Fibroblast of peridontal ligament (primary cell): ENCODE data around the gene SPNS2.

Experiments used
- DNase-seq: peaks from one replicate; pipeline ENCODE4 v3.0.0-alpha.2; 2010; ENCODE audit errors: extremely low read depth

SPNS2 gene, protein sequence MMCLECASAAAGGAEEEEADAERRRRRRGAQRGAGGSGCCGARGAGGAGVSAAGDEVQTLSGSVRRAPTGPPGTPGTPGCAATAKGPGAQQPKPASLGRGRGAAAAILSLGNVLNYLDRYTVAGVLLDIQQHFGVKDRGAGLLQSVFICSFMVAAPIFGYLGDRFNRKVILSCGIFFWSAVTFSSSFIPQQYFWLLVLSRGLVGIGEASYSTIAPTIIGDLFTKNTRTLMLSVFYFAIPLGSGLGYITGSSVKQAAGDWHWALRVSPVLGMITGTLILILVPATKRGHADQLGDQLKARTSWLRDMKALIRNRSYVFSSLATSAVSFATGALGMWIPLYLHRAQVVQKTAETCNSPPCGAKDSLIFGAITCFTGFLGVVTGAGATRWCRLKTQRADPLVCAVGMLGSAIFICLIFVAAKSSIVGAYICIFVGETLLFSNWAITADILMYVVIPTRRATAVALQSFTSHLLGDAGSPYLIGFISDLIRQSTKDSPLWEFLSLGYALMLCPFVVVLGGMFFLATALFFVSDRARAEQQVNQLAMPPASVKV

DNA sequence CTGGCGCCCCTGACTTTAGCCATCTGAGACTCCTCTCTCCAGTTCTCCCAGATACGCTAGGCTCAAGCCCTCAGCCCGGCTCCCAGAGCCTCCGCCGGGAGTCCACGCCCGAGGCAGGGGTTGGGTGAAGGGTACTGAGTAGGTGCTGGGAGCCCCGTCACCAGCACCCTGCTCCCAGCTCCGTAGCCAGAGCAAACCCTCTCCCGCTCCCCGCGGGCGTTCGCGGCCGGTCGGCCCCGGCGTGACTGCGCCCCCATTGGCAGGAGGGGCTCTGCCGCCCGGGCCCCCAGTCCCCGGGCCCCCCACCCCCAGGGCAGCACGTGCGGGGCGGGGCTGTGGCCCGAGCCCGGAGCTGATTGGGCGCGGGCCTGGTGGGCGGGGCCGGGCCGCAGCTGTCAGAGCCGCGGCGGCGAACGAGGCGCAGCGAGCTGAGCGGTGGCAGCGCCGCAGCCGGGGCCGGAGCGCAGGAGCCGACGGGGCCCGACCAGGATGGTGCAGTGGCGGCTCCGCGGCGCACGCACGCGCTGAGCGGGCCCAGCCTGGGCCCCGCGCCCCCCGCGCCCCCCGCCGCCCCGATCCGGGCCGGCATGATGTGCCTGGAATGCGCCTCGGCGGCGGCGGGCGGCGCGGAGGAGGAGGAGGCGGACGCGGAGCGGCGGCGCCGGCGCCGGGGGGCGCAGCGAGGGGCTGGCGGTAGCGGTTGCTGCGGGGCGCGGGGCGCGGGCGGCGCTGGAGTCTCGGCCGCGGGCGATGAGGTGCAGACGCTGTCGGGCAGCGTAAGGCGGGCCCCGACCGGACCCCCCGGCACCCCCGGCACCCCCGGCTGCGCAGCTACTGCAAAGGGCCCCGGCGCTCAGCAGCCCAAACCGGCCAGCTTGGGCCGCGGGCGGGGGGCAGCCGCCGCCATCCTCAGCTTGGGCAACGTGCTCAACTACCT lies at the start of gene SPNS2:
Gene SPNS2 (plus strand): TSS at position 421 of the 937 bp plus-strand sequence. CDS start 167 bp downstream, at position 588.
- DNase-seq, result no peak

DNA sequence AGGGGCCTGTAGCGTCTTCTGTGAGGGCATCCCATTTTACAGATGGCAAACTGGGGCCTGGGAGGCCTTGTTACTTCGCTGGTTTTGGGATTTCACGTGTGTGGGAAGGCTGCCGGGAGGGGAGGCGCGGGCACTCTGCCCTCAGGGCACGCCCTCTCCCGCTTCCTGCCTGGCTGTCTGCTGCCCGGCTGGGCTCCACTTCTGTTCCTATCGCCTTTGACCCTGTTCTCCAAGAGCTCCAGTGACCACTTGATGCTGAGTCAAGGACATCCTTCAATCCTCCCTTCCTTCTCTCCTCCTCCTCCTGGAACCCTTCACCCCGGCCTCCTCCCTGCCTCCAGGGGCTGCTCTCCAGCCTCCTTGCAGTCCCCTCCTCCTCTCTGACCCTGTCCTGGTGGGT lies 48.9 kb upstream of the SPNS2 start:
- no peak for DNase-seq

DNA sequence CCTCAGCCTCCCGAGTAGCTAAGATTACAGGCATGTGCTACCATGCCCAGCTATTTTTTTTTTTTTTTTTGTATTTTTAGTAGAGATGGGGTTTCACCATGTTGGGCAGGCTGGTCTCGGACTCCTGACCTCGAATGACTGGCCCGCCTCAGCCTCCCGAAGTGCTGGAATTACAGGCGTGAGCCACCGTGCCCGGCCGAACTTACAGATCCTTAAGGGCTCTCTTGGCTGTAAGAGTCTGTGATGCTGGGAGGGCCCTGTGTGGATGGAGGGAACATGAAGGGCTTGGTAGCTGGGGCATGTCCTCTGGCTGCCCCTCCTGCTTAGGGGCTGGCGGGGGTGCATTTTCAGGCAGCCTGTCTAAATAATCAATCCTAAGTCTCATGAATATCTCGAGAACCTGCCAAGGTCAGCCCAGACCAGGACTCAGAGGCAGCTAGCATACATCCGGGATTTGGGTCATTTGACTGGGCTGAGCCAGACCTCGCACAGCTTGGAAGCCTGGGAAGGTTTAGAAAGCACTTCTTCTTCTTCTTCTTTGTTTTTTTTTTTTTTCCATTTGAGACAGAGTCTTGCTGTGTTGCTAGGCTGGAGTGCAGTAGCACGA lies 47.9 kb upstream of the SPNS2 start:
- DNase-seq, result no peak

DNA sequence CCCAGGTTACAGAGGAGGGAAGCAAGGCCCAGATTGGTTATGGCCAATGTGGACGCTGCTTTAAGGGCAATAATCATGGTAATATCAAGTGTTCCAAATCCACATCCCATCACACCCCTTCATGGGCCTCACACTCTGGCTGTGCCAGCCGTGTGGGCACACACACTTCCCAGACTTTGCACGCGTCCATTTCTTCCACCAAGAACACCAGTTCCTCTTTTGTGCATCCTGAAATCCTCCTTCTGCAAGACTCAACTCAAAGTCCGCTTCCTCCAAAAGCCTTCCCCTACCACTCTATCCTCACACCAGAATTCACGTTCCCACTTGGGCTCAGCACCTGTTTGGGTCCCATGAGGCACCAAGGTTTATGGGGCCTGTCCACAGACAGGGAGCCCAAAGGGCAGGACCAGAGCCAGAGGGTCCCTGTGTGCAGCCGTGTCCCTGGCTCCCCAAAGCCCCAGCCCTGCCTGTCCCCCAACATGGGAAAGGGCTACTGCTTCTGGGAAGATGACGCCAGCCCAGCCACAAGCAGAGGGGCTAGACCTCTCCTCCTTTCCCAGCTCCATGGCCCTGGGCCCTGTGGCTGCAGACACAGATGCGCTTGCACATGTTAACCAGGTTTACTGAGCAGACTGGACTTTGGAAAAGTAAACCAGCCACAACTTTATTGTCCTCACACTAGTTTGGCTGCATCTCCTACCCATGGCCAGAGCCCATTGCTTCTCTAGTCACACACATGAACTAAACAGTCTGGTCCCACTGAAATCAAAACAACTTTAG lies 44.7 kb upstream of the SPNS2 start:
- DNase-seq, result no peak

DNA sequence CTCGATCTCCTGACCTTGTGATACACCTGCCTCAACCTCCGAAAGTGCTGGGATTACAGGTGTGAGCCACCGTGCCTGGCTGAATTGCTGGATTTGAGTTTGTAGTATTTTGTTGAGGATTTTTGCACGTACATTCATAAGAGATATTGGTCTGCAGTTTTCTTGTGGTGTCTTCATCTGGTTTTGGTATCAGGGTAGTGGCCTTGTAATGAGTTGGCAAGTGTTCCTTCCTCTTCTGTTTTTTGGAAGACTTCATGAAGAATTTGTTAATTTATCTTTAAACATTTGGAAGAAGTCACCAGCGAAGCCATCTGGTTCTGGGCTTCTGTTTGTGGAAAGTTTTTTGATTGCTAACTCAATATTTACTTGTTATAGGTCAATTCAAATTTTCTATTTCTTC lies 38.0 kb upstream of the SPNS2 start:
- DNase-seq, result no peak

DNA sequence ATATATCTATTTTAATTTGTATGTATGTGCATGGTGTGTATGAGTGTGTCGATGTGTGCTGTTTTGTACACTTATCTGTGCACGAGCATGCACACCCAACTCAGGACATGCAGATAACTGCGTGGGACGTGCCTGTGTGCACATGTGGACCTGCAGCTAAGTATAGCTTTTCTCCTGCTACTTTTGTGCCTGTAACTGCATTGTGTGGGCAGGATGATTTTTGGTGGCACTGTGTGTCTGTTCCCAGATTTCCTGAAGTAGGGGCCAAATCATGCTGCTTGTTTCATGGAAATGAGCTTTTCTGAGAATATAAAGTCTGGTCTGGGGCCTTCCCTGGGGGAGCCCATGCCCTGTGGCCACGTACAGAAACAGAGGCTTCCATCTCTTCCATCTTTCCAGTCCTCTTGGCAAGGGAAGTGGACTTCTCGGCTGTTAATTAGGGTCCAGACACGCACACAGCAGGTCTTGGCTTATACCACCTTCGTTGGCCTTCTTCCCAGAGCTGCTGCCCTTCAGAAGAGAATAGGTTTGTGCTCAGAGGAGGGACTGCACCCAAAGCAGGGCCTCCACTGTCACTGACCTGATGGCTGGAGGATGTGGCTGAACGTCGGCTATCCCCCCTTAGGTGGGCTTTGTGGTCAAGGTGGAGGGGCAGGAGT lies 34.7 kb upstream of the SPNS2 start:
- DNase-seq, result no peak

DNA sequence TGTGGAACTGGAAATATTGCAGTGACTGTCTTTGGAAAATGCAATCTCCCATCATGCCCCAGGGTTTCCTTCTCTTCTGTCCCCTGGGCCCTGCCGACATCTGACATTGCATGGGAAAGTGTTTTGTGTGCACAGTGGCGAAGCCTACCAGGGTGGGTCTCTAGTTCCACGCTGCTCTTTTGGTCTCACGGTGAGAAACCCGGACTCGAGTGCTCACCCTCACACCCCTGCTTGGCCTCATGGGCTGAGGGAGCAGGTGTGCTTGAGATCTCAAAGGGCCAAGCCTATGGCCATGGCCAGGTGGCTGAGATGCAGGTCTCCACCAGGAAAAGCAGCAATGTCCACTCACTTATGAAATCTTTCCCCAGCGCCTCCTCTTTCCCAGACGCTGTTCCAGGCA lies 32.9 kb upstream of the SPNS2 start:
- DNase-seq, result no peak

DNA sequence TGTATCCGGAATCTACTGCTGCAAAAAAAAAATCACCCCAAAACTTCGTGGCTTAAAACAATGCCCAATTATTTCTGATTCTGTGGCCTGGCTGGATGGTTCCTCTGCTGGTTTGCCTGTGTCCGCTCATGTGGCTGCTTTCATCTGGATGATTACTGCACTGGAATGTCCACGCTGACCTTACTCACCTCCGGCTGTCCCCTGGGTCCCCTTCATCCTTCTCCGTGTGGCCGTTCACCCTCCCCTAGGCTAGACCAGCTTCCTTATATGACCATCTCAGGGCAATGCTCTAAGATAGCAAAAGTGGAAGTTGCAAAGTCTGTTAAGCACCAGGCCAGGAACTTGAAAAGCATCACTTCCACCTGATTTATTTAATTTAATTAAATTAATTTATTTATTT lies 31.4 kb upstream of the SPNS2 start:
- DNase-seq, result no peak

DNA sequence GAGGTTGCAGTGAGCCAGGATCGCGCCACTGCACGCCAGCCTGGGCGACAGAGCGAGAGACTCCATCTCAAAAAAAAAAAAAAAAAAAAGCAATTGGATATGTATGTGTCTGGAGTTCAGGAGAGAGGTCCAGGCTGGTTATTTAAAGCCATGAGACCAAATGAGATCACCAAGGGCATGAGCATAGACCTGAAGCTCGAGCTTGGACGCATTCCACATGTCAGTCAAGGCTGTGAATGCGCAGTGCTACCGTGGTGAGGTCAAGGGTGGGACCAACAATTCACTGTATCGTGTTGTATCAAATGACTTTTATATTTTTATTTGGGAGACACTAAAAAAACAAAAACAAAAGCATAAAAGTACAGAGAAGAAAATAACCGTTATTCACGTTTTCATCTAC lies 29.1 kb upstream of the SPNS2 start:
- no peak for DNase-seq

DNA sequence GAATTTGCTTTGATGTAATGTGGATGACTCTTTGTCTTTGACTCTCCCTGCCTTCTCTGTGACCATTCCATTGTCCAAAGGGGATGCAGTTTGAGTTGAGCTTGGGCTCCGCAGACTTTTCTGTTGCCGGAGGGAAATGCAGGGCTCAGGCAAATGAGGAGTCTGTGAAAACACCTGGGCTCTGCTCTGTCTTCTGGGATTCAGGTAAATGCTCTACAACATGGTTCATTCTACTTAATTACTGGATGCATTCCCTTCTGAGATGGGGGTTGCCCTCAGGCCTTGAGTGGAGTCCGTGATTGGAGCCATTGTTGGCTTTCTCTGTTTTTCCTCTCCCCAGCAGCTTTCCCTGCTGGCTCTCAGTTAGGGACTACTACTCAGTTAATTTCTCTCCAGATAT lies 26.4 kb upstream of the SPNS2 start:
- no peak for DNase-seq

DNA sequence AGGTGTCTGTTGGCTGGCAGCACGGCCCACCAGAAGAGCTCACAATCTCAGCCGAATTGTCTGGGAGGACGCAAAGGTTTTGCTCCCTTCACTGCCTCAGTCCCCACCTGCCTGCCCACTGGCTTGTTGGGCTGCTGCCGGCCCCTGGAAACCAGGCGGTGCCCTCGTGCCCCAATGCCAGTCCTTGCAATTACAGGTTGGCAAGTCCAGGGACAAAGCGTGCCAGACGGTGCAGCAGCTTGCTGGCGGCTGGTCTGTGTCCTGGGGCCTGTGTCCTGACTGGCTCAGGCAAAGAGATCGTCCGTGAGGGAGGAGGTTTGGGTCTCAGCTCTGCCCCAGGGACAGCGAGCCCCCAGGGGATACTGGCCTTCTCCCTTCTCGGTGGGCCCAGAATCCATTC lies 24.6 kb upstream of the SPNS2 start:
- DNase-seq, result no peak

DNA sequence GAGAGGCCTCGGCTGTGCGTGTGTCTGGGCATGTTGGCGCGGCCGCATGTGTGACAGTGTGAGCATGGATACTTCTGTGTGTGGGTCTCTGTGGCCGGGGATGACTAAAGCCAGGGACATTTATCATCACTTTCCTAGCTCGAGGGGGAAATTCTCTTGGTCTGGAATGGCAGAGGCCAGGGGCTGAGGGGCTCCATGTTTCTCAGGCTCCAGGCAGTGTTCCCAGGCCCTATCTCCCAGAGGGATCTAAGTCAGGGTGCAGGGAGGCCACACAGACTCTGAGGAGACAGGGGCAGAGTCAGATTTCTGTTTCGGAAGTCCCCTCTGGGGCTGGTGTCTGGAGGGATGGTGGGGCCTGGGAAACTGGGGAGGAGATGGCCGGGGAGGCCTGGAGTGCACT lies 23.7 kb upstream of the SPNS2 start:
- DNase-seq, result no peak

DNA sequence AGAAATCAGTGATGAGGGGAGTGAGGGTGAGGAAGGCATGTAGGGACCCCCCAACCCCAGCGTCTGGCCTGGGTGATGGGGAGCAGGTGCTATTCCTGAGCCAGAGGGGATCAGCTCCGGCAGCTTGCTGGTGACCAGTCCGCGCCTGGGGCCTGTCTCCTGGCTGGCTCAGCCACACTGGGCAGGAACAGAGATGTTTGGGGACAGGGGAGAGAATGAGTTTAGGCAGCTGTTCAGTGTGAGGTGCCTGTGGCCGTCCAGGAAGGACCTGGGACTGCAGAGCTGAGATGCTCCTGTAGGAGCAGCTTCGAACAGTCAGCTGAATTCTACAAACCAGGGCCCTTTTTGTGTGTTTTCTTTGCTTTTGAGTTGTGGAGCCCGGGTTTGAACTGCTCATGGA lies 23.2 kb upstream of the SPNS2 start:
- no peak for DNase-seq

DNA sequence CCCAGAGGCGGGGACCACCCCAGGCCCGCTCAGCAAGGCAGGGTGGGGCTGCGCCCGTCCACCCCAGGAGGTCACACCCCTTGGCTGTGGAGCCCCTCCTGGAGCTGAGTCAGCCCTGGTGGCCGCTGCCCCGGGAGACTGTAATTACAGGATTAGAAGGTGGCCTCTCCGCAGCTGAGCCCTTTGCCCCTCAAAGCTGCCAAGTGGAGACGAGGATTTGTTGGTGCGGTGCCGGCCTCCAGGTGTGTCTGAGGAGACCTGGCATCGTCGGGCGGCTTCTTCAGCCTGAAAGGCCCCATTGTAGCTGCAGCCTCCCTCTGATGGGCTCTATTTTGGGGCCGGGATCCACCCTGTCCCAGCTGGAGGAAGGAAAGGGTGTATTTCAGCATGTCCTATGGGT lies 22.7 kb upstream of the SPNS2 start:
- no peak for DNase-seq

DNA sequence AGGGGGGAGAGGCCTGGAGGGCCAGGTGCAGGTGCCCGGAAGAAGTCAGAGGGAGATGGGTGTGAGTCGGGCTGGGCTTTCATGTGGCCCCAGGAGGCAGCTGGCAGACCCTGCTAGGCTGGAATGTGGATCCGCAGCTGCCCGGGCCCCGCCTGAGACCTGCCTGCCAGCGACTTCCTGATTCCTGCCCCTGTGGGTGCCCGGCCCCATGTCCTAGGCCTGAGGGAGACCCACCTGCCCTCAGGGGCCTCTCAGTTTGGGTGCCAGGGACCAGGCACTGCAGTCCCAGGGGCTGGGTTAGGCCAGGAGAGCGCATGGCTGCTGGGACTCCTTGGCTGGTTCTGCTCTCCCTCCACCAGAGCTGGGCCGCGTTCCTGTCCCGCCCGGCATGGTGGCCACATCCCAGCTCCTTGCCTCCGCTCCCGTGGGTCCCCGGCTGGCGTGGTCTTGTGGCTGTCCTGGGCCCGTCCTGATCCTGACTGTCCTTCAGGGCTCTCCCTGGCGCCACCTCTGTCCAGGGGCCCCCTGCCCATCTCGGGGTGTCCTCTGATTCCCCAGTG lies 22.1 kb upstream of the SPNS2 start:
- DNase-seq, result no peak

DNA sequence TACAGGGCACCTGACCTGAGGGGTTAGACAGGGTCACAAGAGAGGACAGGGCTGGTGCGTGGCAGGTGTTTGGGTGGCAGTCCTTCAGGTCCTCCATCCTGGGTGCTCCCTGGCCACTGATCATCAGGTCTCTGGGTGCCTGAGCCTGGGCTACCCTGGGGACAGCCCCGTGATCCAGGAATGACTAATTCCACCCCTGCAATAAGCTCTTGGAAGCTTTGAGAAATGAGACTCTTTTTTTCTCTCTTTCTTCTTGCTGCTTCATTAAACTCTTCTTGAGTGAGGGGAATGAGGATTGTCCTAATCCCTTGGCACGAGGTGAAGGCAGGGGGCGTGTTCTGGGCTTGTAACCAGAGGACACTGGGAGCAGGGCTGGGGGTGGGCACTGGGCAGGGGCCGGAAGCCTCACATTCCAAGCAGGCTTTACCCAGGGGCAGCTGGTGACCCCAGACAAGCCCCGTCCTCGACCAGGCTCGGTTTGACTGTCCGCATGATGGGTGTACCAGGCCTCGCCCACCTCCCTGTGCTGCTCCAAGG lies 21.4 kb upstream of the SPNS2 start:
- DNase-seq, result no peak

DNA sequence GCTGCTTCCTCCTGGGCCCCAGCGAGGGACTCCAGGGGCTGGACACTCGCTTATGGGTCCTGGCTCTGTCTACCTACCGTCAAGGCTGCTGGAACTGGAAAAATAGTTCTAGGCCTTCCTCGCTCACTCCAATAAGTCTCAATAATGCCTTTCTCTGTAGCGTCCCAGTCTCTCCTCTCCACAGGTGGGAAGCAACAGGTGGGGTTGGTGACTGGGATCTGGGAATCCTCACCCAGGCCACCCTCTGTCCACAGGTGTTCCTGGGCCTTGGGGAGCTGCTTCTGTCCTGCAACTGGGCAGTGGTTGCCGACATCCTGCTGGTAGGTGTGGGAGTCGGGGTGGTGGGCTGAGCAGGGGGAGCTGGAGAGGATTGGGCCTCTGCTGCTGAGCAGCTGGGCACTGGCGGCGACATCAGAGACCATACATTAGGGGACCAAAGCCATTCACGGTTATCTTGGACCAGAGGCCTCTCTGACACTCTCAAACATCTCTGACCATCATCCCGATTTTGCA lies 20.3 kb upstream of the SPNS2 start:
- DNase-seq, result no peak

DNA sequence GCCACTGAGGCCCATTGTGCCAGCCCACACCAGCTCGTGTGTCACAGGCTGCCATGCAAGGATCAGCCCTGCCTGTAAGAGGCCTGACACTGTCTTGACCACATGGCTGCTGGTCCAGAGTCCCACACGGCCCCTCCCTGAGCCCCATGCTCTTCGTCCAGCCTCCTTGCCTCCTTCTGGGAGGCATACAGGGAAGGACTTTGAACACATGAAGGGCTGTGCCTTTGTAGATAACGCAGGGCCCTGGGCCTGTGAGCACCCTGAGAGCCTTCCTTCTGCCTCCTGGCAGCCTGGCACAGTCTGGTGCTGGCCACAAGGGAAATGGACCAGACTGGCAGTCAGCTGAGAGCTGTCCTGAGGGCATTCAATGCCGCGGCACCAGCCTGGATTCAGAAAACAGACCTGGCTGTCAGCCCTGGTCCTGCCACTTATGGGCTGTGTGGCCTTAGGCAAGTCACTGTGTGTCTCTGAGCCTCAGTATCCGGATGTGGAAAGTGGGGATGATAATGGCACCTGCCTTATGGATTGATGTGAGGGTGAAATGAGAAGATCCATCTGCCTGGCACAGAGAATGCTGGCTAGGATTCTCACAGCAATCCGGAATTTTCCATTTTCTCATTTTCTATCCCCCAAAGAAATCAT lies 19.2 kb upstream of the SPNS2 start:
- no peak for DNase-seq

DNA sequence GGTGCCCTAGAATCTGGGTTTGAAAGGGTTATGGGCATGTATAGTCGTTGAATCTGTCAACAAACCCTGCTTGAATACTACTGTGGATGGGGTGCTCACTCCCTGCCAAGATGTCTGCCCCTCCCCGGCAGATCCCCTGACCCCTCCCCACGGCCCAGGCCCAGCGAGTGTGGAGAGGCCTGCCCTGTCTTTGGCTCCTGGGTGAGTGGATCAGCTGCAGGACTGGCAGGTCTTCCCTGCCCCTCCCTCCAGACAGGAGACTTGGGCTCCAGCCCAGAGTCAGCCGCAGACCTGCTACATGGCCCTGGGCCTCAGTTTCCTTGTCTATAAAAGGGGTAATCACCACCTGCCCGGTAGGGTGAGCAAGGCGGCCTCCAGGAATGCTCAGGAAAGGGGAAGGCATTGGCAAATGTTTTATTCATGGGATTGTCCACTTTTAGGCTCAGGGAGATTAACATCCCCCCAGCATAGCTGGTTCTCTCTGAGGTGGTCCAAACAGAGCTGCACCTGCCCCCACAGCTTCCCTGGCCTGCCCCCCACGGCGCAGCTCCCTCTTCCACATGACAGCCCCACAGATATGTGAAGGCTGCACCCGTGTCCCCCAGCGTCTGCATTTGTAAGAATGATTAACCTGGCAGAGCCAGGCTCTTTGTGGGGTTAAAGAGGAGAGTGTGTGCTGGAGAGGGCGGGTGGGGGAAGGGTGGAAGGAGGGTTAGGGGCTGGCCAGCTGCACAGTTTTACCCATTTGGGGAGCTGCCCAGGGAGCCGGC lies 18.5 kb upstream of the SPNS2 start:
- no peak for DNase-seq
